Heart left ventricle (tissue), 16 donors: Measurements from ENCODE around the gene COA3. TPM values are rescaled to one million over a fixed set of nuclear protein-coding genes. Genes with fewer than 3 reads are reported as not detected.

Source experiments
- ATAC-seq, 4 donors: fragments of 200-7000 bp; cut with Tn5 transposase; one replicate each; pipeline ENCODE4 v1.9.1; 2020 to 2022; ENCODE audit warnings: moderate library complexity in 4 of 4, mild to moderate bottlenecking in 3 of 4, moderate number of reproducible peaks in 1 of 4
- DNase-seq, 5 donors: peaks; one replicate each; pipeline ENCODE4 v3.0.0-alpha.2; 2020
- H3K27ac ChIP-seq, 12 donors: fragments of 200-600 bp; sonication (generic) in 4 of 12; one replicate each; pipeline versions ENCODE4 v1.5.0 to v1.8.0; 2016 to 2022; ENCODE audit warnings: mild to moderate bottlenecking in 2 of 12
- H3K27me3 ChIP-seq, 9 donors: fragments of 200-600 bp; sonication (generic) in 2 of 9; one replicate each; pipeline versions ENCODE4 v1.5.1 to v1.8.0; 2016 to 2022; ENCODE audit warnings: mild to moderate bottlenecking in 3 of 9
- H3K36me3 ChIP-seq, 9 donors: fragments of 200-600 bp; sonication (generic) in 2 of 9; one replicate each; pipeline versions ENCODE4 v1.5.0 to v1.8.0; 2018 to 2022; ENCODE audit warnings: mild to moderate bottlenecking in 2 of 9
- H3K4me1 ChIP-seq, 12 donors: fragments of 200-600 bp; sonication (generic) in 4 of 12; one replicate each; pipeline versions ENCODE4 v1.5.0 to v1.8.0; 2016 to 2022; ENCODE audit warnings: mild to moderate bottlenecking in 3 of 12
- H3K4me3 ChIP-seq, 12 donors: fragments of 200-600 bp; sonication (generic) in 4 of 12; one replicate each; pipeline versions ENCODE4 v1.5.0 to v1.8.0; 2017 to 2022; ENCODE audit warnings: mild to moderate bottlenecking in 9 of 12, moderate library complexity in 4 of 12
- H3K9me3 ChIP-seq, 12 donors: fragments of 200-600 bp; sonication (generic) in 4 of 12; one replicate each; pipeline versions ENCODE4 v1.5.0 to v1.8.0; 2016 to 2022; ENCODE audit warnings: mild to moderate bottlenecking in 1 of 12
- POLR2A ChIP-seq, 2 donors: fragments of 450-650 bp; IDR thresholded peaks; one replicate each; pipeline ENCODE4 v1.6.1; 2017; ENCODE audit warnings: antibody characterized with exemption in 2 of 2, mild to moderate bottlenecking in 2 of 2, moderate library complexity in 2 of 2
- WGBS, 4 donors: extraction: QIAGEN DNeasy Blood & Tissue Kit in 2 of 4; methylation state at CpG; one replicate each; pipeline versions ENCODE4 v1.1.5 to v1.1.7; 2013 to 2018; 5-methylcytosine and 5-hydroxymethylcytosine counted together
- intact Hi-C, 10 donors: fragments of 100-400 bp; cut with DNase I; formaldehyde crosslinking; loops; one replicate each; pipeline versions ENCODE4 v1.11.1 to v1.14.2; 2022
- long read RNA-seq, 3 donors: library from polyadenylated mRNA; unstranded; transcript quantifications; one replicate each; pipeline ENCODE4 v2.0.0, GENCODE V29; 2020 to 2021
- polyA plus RNA-seq, 2 donors: library from polyadenylated mRNA; stranded (reverse); fragments of 200-250 nt; gene quantifications; one replicate each; pipeline ENCODE4 v1.2.3, GENCODE V29; 2013
- total RNA-seq, 9 donors: library from RNA; depleted of rRNA in 2 of 9; stranded (reverse); fragments of >200 nt in 2 of 9; fragmentation: NEBNext Ultra II Directional in 3 of 9; extraction: Animal tissue kit (Norgen Biotek cat#: 25700) in 3 of 9; gene quantifications; one replicate each; pipeline versions ENCODE4 v1.1.0 to v1.2.4, GENCODE V29; 2016 to 2023
- TF ChIP-seq, protein P1 (sequence below), 12 donors: fragments of 200-600 bp; sonication (generic) in 4 of 12; IDR thresholded peaks; one replicate each; pipeline versions ENCODE4 v1.5.0 to v1.8.0; 2018 to 2022; ENCODE audit warnings: antibody characterized with exemption in 12 of 12, mild to moderate bottlenecking in 5 of 12
- donor health status: ischemic (EF 13 %, LVEDD 7.1; RV severe dilation, severe dysfunction).
- donor health status: healthy with polysubstance abuse.
- donor health status: DM: no; HTN: yes; CAD: no.
- donor health status: DM: no; HTN: no; CAD: no.
- donor health status: ischemic (EF 25% LVEDD 6.9; RV normal size, moderate dysfunction).
- donor health status: ischemic (EF 25% LVEDD 5.7; RV mildly dilated, moderate dysfunction).
- donor health status: healthy.
- donor health status: DM: yes; HTN: yes; CAD: no.
- donor health status: ischemic (EF 35%, LVEDD 5.7; RV mildly dilated, moderate dysfunction).
- donor health status: nonischemic (EF 11% LVEDD 7.7; RV severe dilation, severe dysfunction).
- donor health status: DM: yes; HTN: yes; CAD: no.
- donor health status: PGD.
- donor health status: ischemic (EF 29% LVEDD 5.4; RV normal size, mild dysfunction).
- donor health status: nonischemic (EF 23%, LVEDD 6.1; RV moderate dilation, normal function).

COA3 gene
- total RNA-seq (10 to 100 TPM; 56.2 to 97.1 (median 71.8) TPM), polyA plus RNA-seq (100 to 1,000 TPM; 110 to 136 TPM)
- long read RNA-seq, donor 1, transcript COA3-201 (2 exons, 771 nt): major isoform, 43 of 47 reads
- long read RNA-seq, donor 1, partial matches to known transcripts: 4 of 47 reads
- long read RNA-seq, donor 1, other reads (novel, unspliced or antisense): 0 of 47 reads
- long read RNA-seq, donor 2, transcript COA3-201 (2 exons, 771 nt): major isoform, 43 of 47 reads
- long read RNA-seq, donor 2, partial matches to known transcripts: 4 of 47 reads
- long read RNA-seq, donor 2, other reads (novel, unspliced or antisense): 0 of 47 reads
- long read RNA-seq, donor 3, transcript COA3-201 (2 exons, 771 nt): major isoform, 25 of 28 reads
- long read RNA-seq, donor 3, partial matches to known transcripts: 3 of 28 reads
- long read RNA-seq, donor 3, other reads (novel, unspliced or antisense): 0 of 28 reads

- H3K4me1 ChIP-seq: peaks cover 3 to 25% (median 16%) of the 10 kb centered on the region in 12 donors
- TF ChIP-seq, protein P1, sequence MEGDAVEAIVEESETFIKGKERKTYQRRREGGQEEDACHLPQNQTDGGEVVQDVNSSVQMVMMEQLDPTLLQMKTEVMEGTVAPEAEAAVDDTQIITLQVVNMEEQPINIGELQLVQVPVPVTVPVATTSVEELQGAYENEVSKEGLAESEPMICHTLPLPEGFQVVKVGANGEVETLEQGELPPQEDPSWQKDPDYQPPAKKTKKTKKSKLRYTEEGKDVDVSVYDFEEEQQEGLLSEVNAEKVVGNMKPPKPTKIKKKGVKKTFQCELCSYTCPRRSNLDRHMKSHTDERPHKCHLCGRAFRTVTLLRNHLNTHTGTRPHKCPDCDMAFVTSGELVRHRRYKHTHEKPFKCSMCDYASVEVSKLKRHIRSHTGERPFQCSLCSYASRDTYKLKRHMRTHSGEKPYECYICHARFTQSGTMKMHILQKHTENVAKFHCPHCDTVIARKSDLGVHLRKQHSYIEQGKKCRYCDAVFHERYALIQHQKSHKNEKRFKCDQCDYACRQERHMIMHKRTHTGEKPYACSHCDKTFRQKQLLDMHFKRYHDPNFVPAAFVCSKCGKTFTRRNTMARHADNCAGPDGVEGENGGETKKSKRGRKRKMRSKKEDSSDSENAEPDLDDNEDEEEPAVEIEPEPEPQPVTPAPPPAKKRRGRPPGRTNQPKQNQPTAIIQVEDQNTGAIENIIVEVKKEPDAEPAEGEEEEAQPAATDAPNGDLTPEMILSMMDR (IDR thresholded peaks at IDR 0.05): peak in 1 of 12 donors; percentile 3
- TF ChIP-seq POLR2A (IDR thresholded peaks at IDR 0.05): no peak
- H3K27ac ChIP-seq: peak within 1 kb of the TSS in 11 of 12 donors; percentile 76 to 89 (median 80)
- no peaks in the 10 kb centered on the region for H3K27me3 ChIP-seq
- peaks cover 0 to 18% (median 4%) of the 10 kb centered on the region in 9 donors for H3K36me3 ChIP-seq
- H3K9me3 ChIP-seq: no peaks in the 10 kb centered on the region
- intact Hi-C loops: no loop called here
- WGBS, 4 donors: 25 to 26% (median 26%) methylated on average over 61 to 66 of the region's 66 CpGs
- H3K4me3 ChIP-seq: peak within 1 kb of the TSS; percentile 71 to 96 (median 91)
- ATAC-seq (peak; percentile 96 to 99 (median 98)), DNase-seq (peak; percentile 87 to 93 (median 91))
Measured at GRCh38 chr17:42798383-42799380, at the start of gene COA3, which contains the start of gene CNTD1. Gene COA3 (minus strand): TSS chr17:42798704. CDS start chr17:42798681, 23 bp downstream. Gene CNTD1 (plus strand): TSS chr17:42798861. CDS start chr17:42799068, 207 bp downstream.

- intact Hi-C loops: loop anchor here in 1 of 10 donors (5.0 kb wide), 1 partner anchor 44 kb away; no protein-coding TSS in a partner anchor
- TF ChIP-seq, protein P1 (IDR thresholded peaks at IDR 0.05): no peak
- TF ChIP-seq POLR2A (IDR thresholded peaks at IDR 0.05): no peak
- DNase-seq (no peak), ATAC-seq (no peak)
- no peaks in the 10 kb centered on the region for H3K9me3 ChIP-seq
- H3K4me3 ChIP-seq: no peak overlapping the region
- no peaks in the 10 kb centered on the region for H3K27me3 ChIP-seq
- no peak overlapping the region for H3K27ac ChIP-seq
- 91 to 97% (median 95%) methylated on average over 3 of the region's 3 CpGs for WGBS, 4 donors
- peaks cover 0 to 28% (median 24%) of the 10 kb centered on the region in 9 donors for H3K36me3 ChIP-seq
- peaks cover 0 to 32% (median 10%) of the 10 kb centered on the region in 12 donors for H3K4me1 ChIP-seq
Measured at GRCh38 chr17:42848093-42848492, 49.6 kb upstream of the COA3 start.

- H3K27me3 ChIP-seq: no peaks in the 10 kb centered on the region
- peaks cover 0 to 29% (median 10%) of the 10 kb centered on the region in 12 donors for H3K4me1 ChIP-seq
- no peak overlapping the region for H3K4me3 ChIP-seq
- DNase-seq (no peak), ATAC-seq (peak in 2 of 4 donors; percentile 28 to 46)
- 62 to 69% (median 63%) methylated on average over 8 to 9 of the region's 9 CpGs for WGBS, 4 donors
- peaks cover 0 to 41% (median 38%) of the 10 kb centered on the region in 9 donors for H3K36me3 ChIP-seq
- TF ChIP-seq, protein P1 (IDR thresholded peaks at IDR 0.05): no peak
- TF ChIP-seq POLR2A (IDR thresholded peaks at IDR 0.05): no peak
- intact Hi-C loops: loop anchor here in 1 of 10 donors (5.0 kb wide), 1 partner anchor 46 kb away; no protein-coding TSS in a partner anchor
- peak overlapping the region in 2 of 12 donors; percentile 24 to 27 for H3K27ac ChIP-seq
- H3K9me3 ChIP-seq: no peaks in the 10 kb centered on the region
Measured at GRCh38 chr17:42846594-42847280, 48.2 kb upstream of the COA3 start.
